IMR-90 (cell line): ENCODE results near the gene SNRPD3.
"Not testable (repeated sequence)": the region's sequence is repeated elsewhere in the genome, so short reads cannot be mapped to it uniquely, and the experiment has no call there.

Source experiments
- BHLHE40 ChIP-seq: fragments of 150-350 bp; IDR thresholded peaks from 2 replicates; pipeline ENCODE4 v1.6.1; 2016; ENCODE audit warnings: mild to moderate bottlenecking, low read depth, low read length
- CEBPB ChIP-seq: IDR thresholded peaks from 2 replicates; pipeline ENCODE4 v1.6.1; 2012; ENCODE audit warnings: low read depth, low read length, improper control_type of control experiment
- CTCF ChIP-seq: conservative IDR thresholded peaks from 2 replicates; pipeline ENCODE4 v1.5.1; 2012; ENCODE audit warnings: mild to moderate bottlenecking, low read depth, low read length, improper control_type of control experiment
- FOS ChIP-seq: fragments of 150-350 bp; IDR thresholded peaks from 2 replicates; pipeline ENCODE4 v1.6.1; 2016; ENCODE audit warnings: low read depth, low read length
- MAFK ChIP-seq: IDR thresholded peaks from 2 replicates; pipeline ENCODE4 v1.6.1; 2012; ENCODE audit warnings: low read depth, low read length, improper control_type of control experiment
- MAZ ChIP-seq: IDR thresholded peaks from 2 replicates; pipeline ENCODE4 v1.6.1; 2012; ENCODE audit warnings: low read depth, mild to moderate bottlenecking, low read length, improper control_type of control experiment, moderate library complexity, borderline replicate concordance
- MXI1 ChIP-seq: IDR thresholded peaks from 2 replicates; pipeline ENCODE4 v1.6.1; 2012; ENCODE audit warnings: low read depth, mild to moderate bottlenecking, low read length, moderate library complexity, borderline replicate concordance
- NFE2L2 ChIP-seq: fragments of 150-350 bp; IDR thresholded peaks from 2 replicates; pipeline ENCODE4 v1.6.1; 2016; ENCODE audit warnings: low read depth, mild to moderate bottlenecking, low read length
- POLR2A ChIP-seq: IDR thresholded peaks from 2 replicates; pipeline ENCODE4 v1.6.1; 2012; ENCODE audit warnings: mild to moderate bottlenecking, low read depth, low read length
- RAD21 ChIP-seq: IDR thresholded peaks from 2 replicates; pipeline ENCODE4 v1.6.1; 2012; ENCODE audit warnings: low read length, improper control_type of control experiment
- RCOR1 ChIP-seq: IDR thresholded peaks from 2 replicates; pipeline ENCODE4 v1.6.1; 2012; ENCODE audit warnings: mild to moderate bottlenecking, low read length, improper control_type of control experiment; ENCODE audit not compliant: insufficient replicate concordance
- RFX5 ChIP-seq: IDR thresholded peaks from 2 replicates; pipeline ENCODE4 v1.8.0; 2012; ENCODE audit warnings: low read depth, mild to moderate bottlenecking, low read length, moderate library complexity
- SMC3 ChIP-seq: fragments of 150-350 bp; IDR thresholded peaks from 2 replicates; pipeline ENCODE4 v1.6.1; 2016; ENCODE audit warnings: low read depth, mild to moderate bottlenecking, antibody characterized with exemption, low read length, moderate library complexity
- USF2 ChIP-seq: fragments of 150-350 bp; IDR thresholded peaks from 2 replicates; pipeline ENCODE4 v1.6.1; 2017; ENCODE audit warnings: mild to moderate bottlenecking, antibody characterized with exemption, low read length, low read depth

- not testable (repeated sequence) for TF ChIP-seq CTCF, POLR2A, FOS, NFE2L2, RAD21, RFX5, MAFK, USF2, BHLHE40, RCOR1, MXI1, SMC3, CEBPB, MAZ
Measured at GRCh38 chr22:24608327-24608726, 52.5 kb downstream of the SNRPD3 start.
